BJ (cell line): ENCODE measurements around the gene CLEC4D. TPM values are rescaled to one million over a fixed set of nuclear protein-coding genes. Genes with fewer than 3 reads are reported as not detected.

ENCODE experiments used
- CTCF ChIA-PET: fragments of 350-600 bp; formaldehyde crosslinking; extraction: SDS; loops from one replicate; lab custom pipeline; 2021; ENCODE audit warnings: antibody characterized with exemption, inconsistent platforms; lab: Yijun Ruan, JAX
- POLR2A ChIA-PET: fragments of 300-600 bp; sonication (Branson Sonifier 250); formaldehyde crosslinking; extraction: SDS; loops from one replicate; lab custom pipeline; 2021; ENCODE audit warnings: antibody characterized with exemption; lab: Charles Lee
- DNase-seq: peaks from one replicate; pipeline ENCODE4 v3.0.0-alpha.2; 2011; ENCODE audit warnings: low read depth
- H3K27me3 ChIP-seq: 2 replicates; pipeline ENCODE4 v1.6.0; 2011; ENCODE audit warnings: low read length; ENCODE audit not compliant: control insufficient read depth, insufficient read depth
- H3K36me3 ChIP-seq: 2 replicates; pipeline ENCODE4 v1.5.1; 2011; ENCODE audit warnings: low read length; ENCODE audit not compliant: control insufficient read depth, insufficient read depth
- H3K4me3 ChIP-seq: 2 replicates; pipeline ENCODE4 v1.5.1; 2011; ENCODE audit warnings: low read depth, mild to moderate bottlenecking, control low read depth, low read length
- CTCF ChIP-seq: IDR thresholded peaks from 2 replicates; pipeline ENCODE4 v1.5.1; 2011; ENCODE audit warnings: low read depth, mild to moderate bottlenecking, control low read depth, inconsistent platforms, low read length, moderate library complexity; ENCODE audit not compliant: insufficient read depth
- polyA plus RNA-seq: library from polyadenylated mRNA; depleted of rRNA; stranded (reverse); fragments of >200 nt; gene quantifications from 2 replicates; pipeline ENCODE4 v1.2.3, GENCODE V29; 2011

Gene CLEC4D
- polyA plus RNA-seq, 1 experiment, result not detected

GRCh38 chr12:8499616-8500015 lies 13.7 kb upstream of the CLEC4D start:
- Histone ChIP-seq H3K36me3 (no peaks in the 10 kb centered on the region), H3K27me3 (no peaks in the 10 kb centered on the region), H3K4me3 (no peak overlapping the region)
- no peak for TF ChIP-seq CTCF
- no peak for DNase-seq
- ChIA-PET POLR2A (no interaction called here), CTCF (no interaction called here)

GRCh38 chr12:8501720-8502119 lies 11.6 kb upstream of the CLEC4D start:
- DNase-seq, result no peak
- CTCF ChIA-PET, result interaction anchor here (1.0 kb wide), 1 partner anchor 21 kb away, joined by 3 read pairs; no protein-coding TSS in a partner anchor
- H3K36me3 ChIP-seq, result no peaks in the 10 kb centered on the region
- no peak overlapping the region for H3K4me3 ChIP-seq
- no peaks in the 10 kb centered on the region for H3K27me3 ChIP-seq
- POLR2A ChIA-PET, result no interaction called here
- no peak for TF ChIP-seq CTCF

- ChIA-PET POLR2A (no interaction called here), CTCF (no interaction called here)
- TF ChIP-seq CTCF, result no peak
- no peak for DNase-seq
- no peak overlapping the region for H3K4me3 ChIP-seq
- H3K36me3 ChIP-seq, result no peaks in the 10 kb centered on the region
- no peaks in the 10 kb centered on the region for H3K27me3 ChIP-seq
These were observed 9.0 kb upstream of the CLEC4D start for GRCh38 chr12:8504351-8504750.

- Histone ChIP-seq H3K27me3 (no peaks in the 10 kb centered on the region), H3K4me3 (no peak overlapping the region), H3K36me3 (no peaks in the 10 kb centered on the region)
- POLR2A ChIA-PET, result no interaction called here
- no peak for DNase-seq
- CTCF ChIA-PET, result no interaction called here
- TF ChIP-seq CTCF, result no peak
These were observed 5.7 kb upstream of the CLEC4D start for GRCh38 chr12:8507596-8507995.

GRCh38 chr12:8508223-8508622 lies 5.1 kb upstream of the CLEC4D start:
- Histone ChIP-seq H3K36me3 (no peaks in the 10 kb centered on the region), H3K4me3 (no peak overlapping the region), H3K27me3 (no peaks in the 10 kb centered on the region)
- TF ChIP-seq CTCF, result no peak
- ChIA-PET CTCF (no interaction called here), POLR2A (no interaction called here)
- DNase-seq, result no peak
